ENCODE measurements around the gene PRSS53.

The PRSS53 gene

GRCh38 chr16:31043352-31043751, 45.4 kb downstream of the PRSS53 start:
- DNase-seq (ENCODE audit: low read depth in 2 of 2), result no peak

GRCh38 chr16:31042866-31043265, 45.9 kb downstream of the PRSS53 start:
- no peak for DNase-seq (ENCODE audit: low read depth in 2 of 2)

GRCh38 chr16:31038993-31039392, 49.8 kb downstream of the PRSS53 start:
- DNase-seq (ENCODE audit: low read depth in 2 of 2), result no peak

- no peak for DNase-seq (ENCODE audit: low read depth in 2 of 2)
These were observed 52.1 kb downstream of the PRSS53 start for GRCh38 chr16:31036691-31037090.

- peak; percentile 81 to 84 for DNase-seq (ENCODE audit: low read depth in 2 of 2)
These were observed 54.8 kb downstream of the PRSS53 start for GRCh38 chr16:31033709-31034492.
